ENCODE data around the gene TSPAN10. TPM values are rescaled to one million over a fixed set of nuclear protein-coding genes. Genes with fewer than 3 reads are reported as not detected.

Gene TSPAN10
- total RNA-seq, 1 donor from 2014 or later = 1.1 TPM

GRCh38 chr17:81599719-81600486, 37.1 kb upstream of the TSPAN10 start:
- no peak overlapping the region for H3K27ac ChIP-seq
- peaks cover 92% of the 10 kb centered on the region for H3K36me3 ChIP-seq
- ATAC-seq (no peak), DNase-seq (no peak)
- peaks cover 5% of the 10 kb centered on the region for H3K4me1 ChIP-seq
- H3K27me3 ChIP-seq = no peaks in the 10 kb centered on the region
- H3K4me3 ChIP-seq = no peak overlapping the region
- intact Hi-C loops (cut with DNase I) = no loop called here
- no peaks in the 10 kb centered on the region for H3K9me3 ChIP-seq
- no peak for TF ChIP-seq CTCF (IDR thresholded peaks at IDR 0.05)

GRCh38 chr17:81601525-81602120, 35.4 kb upstream of the TSPAN10 start:
- DNase-seq (no peak), ATAC-seq (peak; percentile 94)
- intact Hi-C loops (cut with DNase I) = no loop called here
- peaks cover 5% of the 10 kb centered on the region for H3K4me1 ChIP-seq
- H3K9me3 ChIP-seq = no peaks in the 10 kb centered on the region
- H3K36me3 ChIP-seq = peaks cover 92% of the 10 kb centered on the region
- H3K4me3 ChIP-seq = no peak overlapping the region
- H3K27me3 ChIP-seq = no peaks in the 10 kb centered on the region
- peak; percentile 87 for TF ChIP-seq CTCF (IDR thresholded peaks at IDR 0.05)
- no peak overlapping the region for H3K27ac ChIP-seq

GRCh38 chr17:81603846-81604610, 33.0 kb upstream of the TSPAN10 start:
- ATAC-seq (no peak), DNase-seq (no peak)
- intact Hi-C loops (cut with DNase I) = no loop called here
- Histone ChIP-seq H3K27ac (no peak overlapping the region), H3K27me3 (no peaks in the 10 kb centered on the region), H3K36me3 (peaks cover 94% of the 10 kb centered on the region), H3K9me3 (no peaks in the 10 kb centered on the region), H3K4me1 (peaks cover 5% of the 10 kb centered on the region), H3K4me3 (no peak overlapping the region)
- no peak for TF ChIP-seq CTCF (IDR thresholded peaks at IDR 0.05)

- Histone ChIP-seq H3K36me3 (peaks cover 93% of the 10 kb centered on the region), H3K4me1 (no peaks in the 10 kb centered on the region), H3K27me3 (no peaks in the 10 kb centered on the region), H3K9me3 (no peaks in the 10 kb centered on the region), H3K4me3 (no peak overlapping the region), H3K27ac (no peak overlapping the region)
- DNase-seq (no peak), ATAC-seq (no peak)
- no peak for TF ChIP-seq CTCF (IDR thresholded peaks at IDR 0.05)
- intact Hi-C loops (cut with DNase I) = no loop called here
These were observed 29.6 kb upstream of the TSPAN10 start for GRCh38 chr17:81607431-81607830.

- peaks cover 95% of the 10 kb centered on the region for H3K36me3 ChIP-seq
- no peak for TF ChIP-seq CTCF (IDR thresholded peaks at IDR 0.05)
- intact Hi-C loops (cut with DNase I) = no loop called here
- H3K4me1 ChIP-seq = no peaks in the 10 kb centered on the region
- no peaks in the 10 kb centered on the region for H3K27me3 ChIP-seq
- ATAC-seq (no peak), DNase-seq (no peak)
- no peaks in the 10 kb centered on the region for H3K9me3 ChIP-seq
- H3K27ac ChIP-seq = no peak overlapping the region
- no peak overlapping the region for H3K4me3 ChIP-seq
These were observed 28.9 kb upstream of the TSPAN10 start for GRCh38 chr17:81608082-81608481.

Data from upper lobe of right lung (tissue), 1 donor.